Ascending aorta (tissue), 2 donors: Measurements from ENCODE around the gene SPTBN5. TPM values are rescaled to one million over a fixed set of nuclear protein-coding genes. Genes with fewer than 3 reads are reported as not detected.

Source experiments
- DNase-seq, 2 donors: peaks; one replicate each; pipeline ENCODE4 v3.0.0-alpha.2; 2019; ENCODE audit warnings: low spot score in 2 of 2
- H3K27ac ChIP-seq, 2 donors: fragments of 200-600 bp; sonication (generic); one replicate each; pipeline ENCODE4 v1.5.1; 2016 to 2017; ENCODE audit warnings: mild to moderate bottlenecking in 1 of 2
- H3K27me3 ChIP-seq: fragments of 200-600 bp; sonication (generic); one replicate; pipeline ENCODE4 v1.5.1; 2017
- H3K36me3 ChIP-seq, 2 donors: fragments of 200-600 bp; sonication (generic); one replicate each; pipeline ENCODE4 v1.5.1; 2016
- H3K4me1 ChIP-seq, 2 donors: fragments of 200-600 bp; sonication (generic); one replicate each; pipeline ENCODE4 v1.5.1; 2016 to 2017; ENCODE audit warnings: mild to moderate bottlenecking in 1 of 2
- H3K4me3 ChIP-seq, 2 donors: fragments of 200-600 bp; sonication (generic); one replicate each; pipeline ENCODE4 v1.5.1; 2016 to 2017; ENCODE audit warnings: mild to moderate bottlenecking in 1 of 2
- H3K9me3 ChIP-seq, 2 donors: fragments of 200-600 bp; sonication (generic); one replicate each; pipeline ENCODE4 v1.5.1; 2016
- CTCF ChIP-seq, 3 experiments: fragments of 200-600 bp in 2 of 3; fragments of 450-650 bp in 1 of 3; sonication (generic) in 2 of 3; IDR thresholded peaks; one replicate each; pipeline ENCODE4 v1.5.1; 2016 to 2019; ENCODE audit warnings: antibody characterized with exemption in 3 of 3, mild to moderate bottlenecking in 1 of 3, moderate library complexity in 1 of 3
- intact Hi-C: fragments of 100-400 bp; cut with DNase I; formaldehyde crosslinking; loops from one replicate; pipeline ENCODE4 v1.15.1; 2023
- total RNA-seq: library from RNA; depleted of rRNA; stranded (reverse); fragments of >200 nt; gene quantifications from one replicate; pipeline ENCODE4 v1.1.0, GENCODE V29; 2016

SPTBN5 gene
- total RNA-seq, 1 donor from 2014 or later = 1.5 TPM

GRCh38 chr15:41829959-41830646 is 63.8 kb downstream of the SPTBN5 start:
- peaks cover 5 to 22% of the 10 kb centered on the region in 2 donors for H3K4me1 ChIP-seq
- H3K9me3 ChIP-seq = no peaks in the 10 kb centered on the region
- peaks cover 0 to 17% of the 10 kb centered on the region in 2 donors for H3K36me3 ChIP-seq
- no peak overlapping the region for H3K4me3 ChIP-seq
- H3K27me3 ChIP-seq = no peaks in the 10 kb centered on the region
- no peak for DNase-seq
- H3K27ac ChIP-seq = no peak overlapping the region
- intact Hi-C loops = loop anchor here (2.0 to 10.0 kb wide), 5 partner anchors 72 to 442 kb away; partner anchors contain the start of genes EHD4, GANC, TMEM87A and TYRO3
- TF ChIP-seq CTCF (IDR thresholded peaks at IDR 0.05) = no peak

GRCh38 chr15:41828807-41829141 is 65.1 kb downstream of the SPTBN5 start:
- no peak for DNase-seq
- Histone ChIP-seq H3K27me3 (no peaks in the 10 kb centered on the region), H3K4me1 (peaks cover 5 to 22% of the 10 kb centered on the region in 2 donors), H3K36me3 (peaks cover 3 to 20% of the 10 kb centered on the region in 2 donors), H3K27ac (peak overlapping the region; percentile 68 to 80), H3K9me3 (no peaks in the 10 kb centered on the region), H3K4me3 (peak overlapping the region; percentile 68 to 74)
- TF ChIP-seq CTCF (IDR thresholded peaks at IDR 0.05) = no peak
- intact Hi-C loops = loop anchor here (1.0 to 10.0 kb wide), 6 partner anchors 54 to 444 kb away; partner anchors contain the start of genes EHD4, GANC, MAPKBP1 and TMEM87A

GRCh38 chr15:41827880-41828806 is 65.7 kb downstream of the SPTBN5 start, which contains the start of gene JMJD7:
JMJD7 (plus strand) TSS chr15:41828092; CDS start chr15:41828125, 33 bp downstream.
- intact Hi-C loops = loop anchor here (1.0 to 10.0 kb wide), 6 partner anchors 54 to 444 kb away; partner anchors contain the start of genes EHD4, GANC, MAPKBP1 and TMEM87A
- H3K36me3 ChIP-seq = peaks cover 9 to 27% of the 10 kb centered on the region in 2 donors

GRCh38 chr15:41827290-41827879 is 66.5 kb downstream of the SPTBN5 start:
- intact Hi-C loops = loop anchor here (5.0 to 10.0 kb wide), 4 partner anchors 75 to 445 kb away; partner anchors contain the start of genes GANC, TMEM87A and TYRO3
- Histone ChIP-seq H3K27me3 (no peaks in the 10 kb centered on the region), H3K4me3 (peak overlapping the region; percentile 68 to 74), H3K4me1 (peaks cover 5 to 22% of the 10 kb centered on the region in 2 donors), H3K36me3 (peaks cover 14 to 33% of the 10 kb centered on the region in 2 donors), H3K9me3 (no peaks in the 10 kb centered on the region), H3K27ac (peak overlapping the region; percentile 41 to 72)
- TF ChIP-seq CTCF (IDR thresholded peaks at IDR 0.05) = no peak
- DNase-seq = no peak

More at GRCh38 chr15:41827880-41828806, 65.7 kb downstream of the SPTBN5 start, which contains the start of gene JMJD7:
- peak; percentile 59 to 95 for DNase-seq
- peak within 1 kb of the TSS; percentile 68 to 74 for H3K4me3 ChIP-seq
- H3K9me3 ChIP-seq = no peaks in the 10 kb centered on the region
- no peaks in the 10 kb centered on the region for H3K27me3 ChIP-seq
- H3K4me1 ChIP-seq = peaks cover 5 to 22% of the 10 kb centered on the region in 2 donors
- H3K27ac ChIP-seq = peak within 1 kb of the TSS; percentile 72 to 80
- peak in 1 of 3 experiments; percentile 2 for TF ChIP-seq CTCF (IDR thresholded peaks at IDR 0.05)
